Skeletal muscle cell (primary cell): ENCODE data around the gene FGFR2.

Source experiments
- DNase-seq: peaks from one replicate; pipeline ENCODE4 v3.0.0-alpha.2; 2010; ENCODE audit warnings: low read depth
- H3K4me3 ChIP-seq: 2 replicates; pipeline ENCODE4 v1.5.1; 2011; ENCODE audit warnings: low read depth, mild to moderate bottlenecking, control low read depth, low read length, moderate library complexity

The FGFR2 gene

GRCh38 chr10:121510201-121510771 is 88.0 kb downstream of the FGFR2 start:
- H3K4me3 ChIP-seq, result no peak overlapping the region
- no peak for DNase-seq

GRCh38 chr10:121509796-121510195 is 88.4 kb downstream of the FGFR2 start:
- no peak overlapping the region for H3K4me3 ChIP-seq
- no peak for DNase-seq

DNA sequence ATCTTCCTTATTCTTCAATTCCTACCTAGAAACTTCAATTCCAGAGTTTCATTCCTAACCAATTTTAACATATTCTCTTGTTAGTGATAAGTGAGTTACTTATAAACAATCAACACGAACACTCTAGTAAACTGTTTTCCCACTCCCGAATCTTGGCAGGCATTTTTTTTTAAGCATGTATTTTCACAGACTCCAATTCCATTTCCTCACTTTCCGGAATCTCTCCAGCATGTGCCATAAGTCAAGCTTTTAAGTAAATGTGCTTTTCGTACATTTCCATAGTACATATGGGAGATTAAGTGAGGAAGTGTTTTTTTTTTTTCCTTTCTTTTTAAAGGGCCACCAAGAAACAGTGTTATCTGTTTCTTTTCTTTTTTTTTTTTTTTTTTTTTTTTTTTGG is 89.1 kb downstream of the FGFR2 start:
- no peak overlapping the region for H3K4me3 ChIP-seq
- DNase-seq, result no peak

DNA sequence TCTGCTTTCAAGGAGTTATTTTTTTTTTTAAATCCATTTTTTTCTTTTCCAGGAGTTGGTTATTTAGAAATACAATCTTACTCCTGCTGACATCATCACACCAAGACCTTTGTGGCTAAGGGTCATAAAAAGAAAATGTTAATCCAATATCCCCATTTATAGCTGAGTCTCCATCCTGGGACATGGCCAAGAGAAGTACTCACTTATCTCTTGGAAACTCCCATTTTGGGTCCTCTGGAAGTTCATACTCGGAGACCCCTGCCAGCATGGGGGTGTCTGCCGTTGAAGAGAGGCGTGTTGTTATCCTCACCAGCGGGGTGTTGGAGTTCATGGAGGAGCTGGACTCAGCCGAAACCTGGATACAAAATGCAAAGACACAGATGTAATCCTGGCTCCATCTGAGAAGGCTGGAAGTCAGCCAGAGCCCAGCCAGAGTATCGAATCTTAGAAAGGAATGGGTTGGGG is 94.6 kb downstream of the FGFR2 start:
- H3K4me3 ChIP-seq, result no peak overlapping the region
- no peak for DNase-seq

GRCh38 chr10:121501796-121502195 is 96.4 kb downstream of the FGFR2 start:
- no peak overlapping the region for H3K4me3 ChIP-seq
- DNase-seq, result no peak

DNA sequence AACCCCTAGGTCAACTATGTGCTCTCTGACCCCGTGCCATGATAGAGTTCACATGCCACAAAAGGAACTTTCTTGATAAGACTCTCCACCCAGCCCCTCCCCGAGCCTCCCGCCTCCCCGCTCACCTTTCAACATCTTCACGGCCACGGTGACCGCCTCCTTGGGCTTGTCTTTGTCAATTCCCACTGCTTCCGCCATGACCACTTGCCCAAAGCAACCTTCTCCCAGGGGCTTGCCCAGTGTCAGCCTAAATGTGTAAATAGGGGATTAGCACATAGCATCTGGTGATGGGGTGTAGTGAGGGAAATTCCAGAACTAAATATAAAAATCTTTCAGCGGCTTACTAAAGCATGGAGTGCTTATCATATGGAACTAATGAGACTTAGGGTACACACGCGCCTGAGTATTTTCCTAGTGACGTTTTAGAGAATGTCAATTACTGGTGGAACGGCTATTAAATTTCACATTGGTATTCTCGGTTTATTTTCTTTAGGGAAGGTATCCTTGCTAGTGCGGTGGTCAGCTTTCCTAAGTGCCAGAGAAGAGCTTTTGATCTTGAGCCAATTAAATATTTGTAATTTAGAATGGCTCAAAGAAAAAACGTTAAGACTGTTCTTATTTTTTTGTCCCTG is 97.4 kb downstream of the FGFR2 start:
- DNase-seq, result no peak

GRCh38 chr10:121497513-121498470 is 100.5 kb downstream of the FGFR2 start:
- DNase-seq, result no peak
- no peak overlapping the region for H3K4me3 ChIP-seq

More for the DNA sequence above, 97.4 kb downstream of the FGFR2 start:
- H3K4me3 ChIP-seq, result no peak overlapping the region

- no peak overlapping the region for H3K4me3 ChIP-seq
- no peak for DNase-seq
These were observed 102.5 kb downstream of the FGFR2 start for GRCh38 chr10:121495719-121496118.

DNA sequence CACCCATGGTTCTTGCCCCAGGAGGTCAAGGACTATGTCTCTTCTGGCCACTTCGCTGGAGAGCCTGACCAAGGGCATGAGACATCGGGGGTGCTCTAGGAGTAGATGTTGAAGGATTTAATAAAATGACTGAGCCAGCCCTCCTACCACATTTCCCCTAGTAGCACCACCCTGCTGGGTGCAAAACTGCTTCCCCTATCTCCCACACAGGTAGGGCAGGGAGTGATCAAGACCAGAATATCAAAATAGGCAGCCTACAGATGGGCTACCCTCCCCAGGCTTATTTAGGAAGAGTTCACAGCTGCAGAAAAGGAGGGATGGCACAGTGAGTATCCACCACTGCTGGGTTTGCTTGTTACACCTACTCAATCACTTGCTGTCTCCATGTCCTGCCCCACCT is 103.9 kb downstream of the FGFR2 start:
- no peak for DNase-seq

GRCh38 chr10:121493521-121493920 is 104.7 kb downstream of the FGFR2 start:
- DNase-seq, result no peak
- no peak overlapping the region for H3K4me3 ChIP-seq

More for the DNA sequence above, 103.9 kb downstream of the FGFR2 start:
- H3K4me3 ChIP-seq, result no peak overlapping the region

DNA sequence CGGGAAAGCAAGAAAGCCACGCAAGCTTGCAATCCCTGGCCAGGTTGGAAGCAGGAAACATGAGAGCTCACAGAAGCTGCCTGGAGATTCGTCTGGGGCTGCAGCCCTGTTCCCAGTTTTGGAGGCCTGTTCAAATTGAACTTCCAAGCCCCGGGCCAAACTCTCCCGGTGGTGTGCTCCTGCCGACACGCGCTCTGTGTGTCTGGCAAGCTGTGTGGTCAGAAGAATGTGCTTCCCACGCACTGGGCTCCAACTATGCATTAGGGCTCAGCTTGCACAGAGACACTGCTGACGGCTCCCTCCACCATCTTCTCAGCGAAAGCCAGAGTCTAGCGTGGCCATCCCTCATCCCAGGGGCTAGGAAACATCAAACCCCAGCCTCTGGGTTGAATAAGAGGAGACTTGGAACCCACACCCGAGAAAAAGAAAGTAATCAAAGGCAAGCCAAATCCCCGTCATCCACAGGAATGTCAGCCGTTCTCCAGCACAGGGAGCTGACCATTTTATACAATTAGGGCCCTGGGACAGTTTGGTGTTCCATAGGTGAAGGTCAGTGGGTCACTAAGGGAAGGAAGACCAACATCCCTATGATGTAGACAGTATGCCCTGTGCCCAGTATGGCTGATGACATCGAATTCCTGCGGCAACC is 107.2 kb downstream of the FGFR2 start:
- no peak for DNase-seq
- no peak overlapping the region for H3K4me3 ChIP-seq

DNA sequence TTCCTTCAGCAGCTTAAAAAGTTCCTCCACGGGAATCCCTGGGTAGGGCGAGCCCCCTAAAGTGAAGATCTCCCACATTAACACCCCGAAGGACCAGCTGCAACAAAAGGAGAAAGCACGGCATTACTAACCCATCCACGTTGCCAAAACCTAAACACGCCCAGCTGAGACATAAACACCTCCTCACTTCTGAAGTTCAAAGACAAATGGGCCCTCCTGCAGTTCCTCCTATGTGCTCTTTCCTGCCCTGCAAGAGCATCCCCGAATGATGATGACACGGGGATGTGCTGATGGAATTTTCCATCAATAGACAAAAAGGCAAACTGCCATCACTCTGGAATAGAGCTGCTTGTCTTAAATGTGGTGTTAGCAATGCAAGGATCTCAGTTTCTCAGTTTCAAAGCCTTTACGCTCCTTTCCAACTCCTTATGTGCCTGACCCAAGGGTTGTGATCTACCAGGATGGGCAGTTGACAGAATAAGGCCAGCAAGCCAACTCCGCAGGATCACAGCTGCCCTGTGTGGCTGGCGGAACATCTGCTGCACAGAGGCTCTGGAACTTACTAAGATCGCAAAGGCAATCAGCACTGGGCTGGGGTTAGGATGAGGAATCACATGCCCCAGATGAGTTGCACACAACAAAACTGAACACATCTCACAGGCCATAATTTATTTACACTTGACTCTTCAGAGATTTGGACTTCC is 112.7 kb downstream of the FGFR2 start:
- no peak for DNase-seq
- no peak overlapping the region for H3K4me3 ChIP-seq

GRCh38 chr10:121484816-121485215 is 113.4 kb downstream of the FGFR2 start:
- H3K4me3 ChIP-seq, result no peak overlapping the region
- no peak for DNase-seq

GRCh38 chr10:121484401-121484800 is 113.8 kb downstream of the FGFR2 start:
- no peak overlapping the region for H3K4me3 ChIP-seq
- no peak for DNase-seq

- DNase-seq, result no peak
- H3K4me3 ChIP-seq, result no peak overlapping the region
These were observed 117.1 kb downstream of the FGFR2 start for GRCh38 chr10:121481180-121481579.

- DNase-seq, result no peak
- H3K4me3 ChIP-seq, result no peak overlapping the region
These were observed 119.7 kb downstream of the FGFR2 start for GRCh38 chr10:121478556-121478955.

- no peak for DNase-seq
- H3K4me3 ChIP-seq, result no peak overlapping the region
These were observed 128.2 kb downstream of the FGFR2 start for GRCh38 chr10:121469797-121470606.

DNA sequence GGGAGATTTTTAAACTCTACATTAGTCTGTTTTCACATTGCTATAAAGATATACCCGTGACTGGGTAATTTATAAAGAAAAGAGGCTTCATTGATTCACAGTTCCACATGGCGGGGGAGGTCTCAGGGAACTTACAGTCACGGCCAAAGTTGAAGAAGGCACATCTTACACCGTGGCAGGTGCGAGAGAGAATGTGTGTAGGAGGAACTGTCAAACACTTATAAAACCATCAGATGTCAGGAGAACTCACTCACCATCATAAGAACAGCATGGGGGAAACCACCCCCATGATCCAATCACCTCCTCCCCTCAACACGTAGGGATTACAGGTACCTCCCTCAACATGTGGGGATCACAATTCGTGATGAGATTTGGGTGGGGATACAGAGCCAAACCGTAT is 129.5 kb downstream of the FGFR2 start:
- H3K4me3 ChIP-seq, result no peak overlapping the region
- DNase-seq, result no peak
